Transverse colon (tissue), 4 donors: ENCODE data around the gene RUVBL1.

ENCODE experiments used
- EP300 ChIP-seq: sonication (generic); formaldehyde crosslinking; IDR thresholded peaks from one replicate; pipeline ENCODE4 v1.6.1; 2017; ENCODE audit warnings: antibody characterized with exemption, low read depth
- POLR2A ChIP-seq: fragments of 450-650 bp; IDR thresholded peaks from one replicate; pipeline ENCODE4 v1.6.1; 2016; ENCODE audit warnings: antibody characterized with exemption, mild to moderate bottlenecking, moderate library complexity
- POLR2AphosphoS5 ChIP-seq, 3 donors: sonication (generic); formaldehyde crosslinking; IDR thresholded peaks; one replicate each; pipeline ENCODE4 v1.6.1; 2016; ENCODE audit warnings: antibody characterized with exemption in 3 of 3
- TF ChIP-seq, protein P1 (sequence below), 5 experiments: fragments of 200-600 bp in 3 of 5; fragments of 450-650 bp in 2 of 5; sonication (generic) in 3 of 5; IDR thresholded peaks; 1 replicate in 2 of 5; 2 replicates in 3 of 5; pipeline ENCODE4 v1.5.1; 2016 to 2017; ENCODE audit warnings: antibody characterized with exemption in 5 of 5, inconsistent platforms in 3 of 5, mild to moderate bottlenecking in 2 of 5, moderate library complexity in 1 of 5

DNA sequence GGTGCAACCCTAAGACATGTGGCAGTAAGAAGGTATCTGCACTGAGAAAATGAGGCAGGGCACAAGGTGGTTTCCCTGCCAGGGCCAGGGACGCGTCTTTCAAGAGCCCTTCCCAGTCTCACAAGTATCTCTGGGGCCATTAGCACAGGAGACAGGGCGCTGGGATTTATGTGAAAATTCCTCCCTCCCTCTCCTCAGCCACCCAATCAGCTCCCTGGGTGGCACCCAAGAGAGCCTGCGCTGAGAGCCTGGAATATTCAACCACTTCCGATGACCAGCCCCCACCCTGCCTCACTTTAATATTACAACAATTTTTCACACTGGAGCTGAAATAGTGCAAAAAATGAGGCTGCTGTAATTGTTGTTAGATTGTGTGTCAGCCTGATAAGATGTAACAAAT, 45.3 kb downstream of the RUVBL1 start:
- TF ChIP-seq, protein P1, sequence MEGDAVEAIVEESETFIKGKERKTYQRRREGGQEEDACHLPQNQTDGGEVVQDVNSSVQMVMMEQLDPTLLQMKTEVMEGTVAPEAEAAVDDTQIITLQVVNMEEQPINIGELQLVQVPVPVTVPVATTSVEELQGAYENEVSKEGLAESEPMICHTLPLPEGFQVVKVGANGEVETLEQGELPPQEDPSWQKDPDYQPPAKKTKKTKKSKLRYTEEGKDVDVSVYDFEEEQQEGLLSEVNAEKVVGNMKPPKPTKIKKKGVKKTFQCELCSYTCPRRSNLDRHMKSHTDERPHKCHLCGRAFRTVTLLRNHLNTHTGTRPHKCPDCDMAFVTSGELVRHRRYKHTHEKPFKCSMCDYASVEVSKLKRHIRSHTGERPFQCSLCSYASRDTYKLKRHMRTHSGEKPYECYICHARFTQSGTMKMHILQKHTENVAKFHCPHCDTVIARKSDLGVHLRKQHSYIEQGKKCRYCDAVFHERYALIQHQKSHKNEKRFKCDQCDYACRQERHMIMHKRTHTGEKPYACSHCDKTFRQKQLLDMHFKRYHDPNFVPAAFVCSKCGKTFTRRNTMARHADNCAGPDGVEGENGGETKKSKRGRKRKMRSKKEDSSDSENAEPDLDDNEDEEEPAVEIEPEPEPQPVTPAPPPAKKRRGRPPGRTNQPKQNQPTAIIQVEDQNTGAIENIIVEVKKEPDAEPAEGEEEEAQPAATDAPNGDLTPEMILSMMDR (IDR thresholded peaks at IDR 0.05): no peak
- TF ChIP-seq POLR2AphosphoS5 (IDR thresholded peaks at IDR 0.05) (no peak), POLR2A (no peak), EP300 (no peak)
